Heart right ventricle (tissue), 16 donors: ENCODE measurements around the gene DPP10. TPM values are rescaled to one million over a fixed set of nuclear protein-coding genes. Genes with fewer than 3 reads are reported as not detected.

Experiments used
- ATAC-seq, 8 donors: fragments of 200-7000 bp; cut with Tn5 transposase; one replicate each; pipeline ENCODE4 v1.9.1; 2020; ENCODE audit warnings: mild to moderate bottlenecking in 8 of 8, moderate library complexity in 8 of 8, moderate number of reproducible peaks in 1 of 8
- DNase-seq, 2 donors: peaks; one replicate each; pipeline ENCODE4 v3.0.0-alpha.2; 2020
- H3K27ac ChIP-seq, 10 donors: fragments of 200-600 bp; sonication (generic) in 2 of 10; one replicate each; pipeline versions ENCODE4 v1.5.0 to v1.8.0; 2020 to 2022; ENCODE audit warnings: mild to moderate bottlenecking in 3 of 10
- H3K27me3 ChIP-seq, 7 donors: fragments of 200-600 bp; one replicate each; pipeline ENCODE4 v1.8.0; 2021 to 2022; ENCODE audit warnings: mild to moderate bottlenecking in 2 of 7
- H3K36me3 ChIP-seq, 9 donors: fragments of 200-600 bp; sonication (generic) in 1 of 9; one replicate each; pipeline versions ENCODE4 v1.5.0 to v1.8.0; 2020 to 2022; ENCODE audit warnings: mild to moderate bottlenecking in 2 of 9
- H3K4me1 ChIP-seq, 9 donors: fragments of 200-600 bp; sonication (generic) in 1 of 9; one replicate each; pipeline versions ENCODE4 v1.5.0 to v1.8.0; 2020 to 2022; ENCODE audit warnings: mild to moderate bottlenecking in 4 of 9
- H3K4me3 ChIP-seq, 10 donors: fragments of 200-600 bp; sonication (generic) in 2 of 10; one replicate each; pipeline versions ENCODE4 v1.5.0 to v1.8.0; 2020 to 2022; ENCODE audit warnings: mild to moderate bottlenecking in 7 of 10, moderate library complexity in 2 of 10
- H3K9me3 ChIP-seq, 11 donors: fragments of 200-600 bp in 10 of 11; sonication (generic) in 2 of 11; one replicate each; pipeline versions ENCODE4 v1.5.0 to v1.8.0; 2013 to 2022; ENCODE audit warnings: mild to moderate bottlenecking in 2 of 11, control low read depth in 1 of 11, moderate library complexity in 1 of 11
- CTCF ChIP-seq, 9 donors: fragments of 200-600 bp; sonication (generic) in 2 of 9; IDR thresholded peaks; one replicate each; pipeline versions ENCODE4 v1.5.0 to v1.8.0; 2021 to 2022; ENCODE audit warnings: antibody characterized with exemption in 9 of 9, mild to moderate bottlenecking in 5 of 9, moderate library complexity in 1 of 9
- WGBS, 2 donors: extraction: QIAGEN DNeasy Blood & Tissue Kit; methylation state at CpG; one replicate each; pipeline ENCODE4 v1.1.7; 2013; ENCODE audit warnings: inconsistent platforms in 1 of 2; 5-methylcytosine and 5-hydroxymethylcytosine counted together
- intact Hi-C, 10 donors: fragments of 100-400 bp; cut with DNase I; formaldehyde crosslinking; loops; one replicate each; pipeline versions ENCODE4 v1.11.1 to v1.14.2; 2022
- polyA plus RNA-seq, 2 donors: library from polyadenylated mRNA; stranded (reverse); fragments of 200-250 nt; gene quantifications; one replicate each; pipeline ENCODE4 v1.2.3, GENCODE V29; 2013
- total RNA-seq, 10 donors: library from RNA; stranded (reverse); fragmentation: NEBNext Ultra II Directional in 3 of 10; extraction: Animal tissue kit (Norgen Biotek cat#: 25700) in 3 of 10; gene quantifications; one replicate each; pipeline versions ENCODE4 v1.2.1 to v1.2.4, GENCODE V29; 2021 to 2023
- donor health status: Arrhythmogenic right ventricular cardiomyopathy.
- donor health status: ischemic (EF 13 %, LVEDD 7.1; RV severe dilation, severe dysfunction).
- donor health status: healthy with polysubstance abuse.
- donor health status: DM: no; HTN: yes; CAD: no.
- donor health status: DM: no; HTN: no; CAD: no.
- donor health status: ischemic (EF 25% LVEDD 6.9; RV normal size, moderate dysfunction).
- donor health status: ischemic (EF 25% LVEDD 5.7; RV mildly dilated, moderate dysfunction).
- donor health status: healthy.
- donor health status: DM: yes; HTN: yes; CAD: no.
- donor health status: Ischemic cardiomyopathy.
- donor health status: ischemic (EF 35%, LVEDD 5.7; RV mildly dilated, moderate dysfunction).
- donor health status: nonischemic (EF 11% LVEDD 7.7; RV severe dilation, severe dysfunction).
- donor health status: DM: yes; HTN: yes; CAD: no.
- donor health status: PGD.
- donor health status: ischemic (EF 29% LVEDD 5.4; RV normal size, mild dysfunction).
- donor health status: nonischemic (EF 23%, LVEDD 6.1; RV moderate dilation, normal function).

Gene DPP10
- total and polyA plus RNA-seq, 12 donors = 0.15 to 0.49 (median 0.38) TPM; not detected in 9

GRCh38 chr2:114550364-114550763, 107.9 kb downstream of the DPP10 start:
- H3K36me3 ChIP-seq = no peaks in the 10 kb centered on the region
- intact Hi-C loops = loop anchor here in 7 of 10 donors (2.0 to 10.0 kb wide), 5 partner anchors 568 to 576 kb away; no protein-coding TSS in a partner anchor
- ATAC-seq = no peak
- H3K27ac ChIP-seq = no peak overlapping the region
- WGBS, 2 donors = 76 to 79% methylated on average over 2 of the region's 2 CpGs
- H3K4me3 ChIP-seq = no peak overlapping the region
- H3K27me3 ChIP-seq = peaks cover 0 to 21% (median 11%) of the 10 kb centered on the region in 7 donors
- TF ChIP-seq CTCF (IDR thresholded peaks at IDR 0.05) = no peak
- no peak for DNase-seq
- no peaks in the 10 kb centered on the region for H3K9me3 ChIP-seq
- H3K4me1 ChIP-seq = no peaks in the 10 kb centered on the region

GRCh38 chr2:114550895-114551793, 108.7 kb downstream of the DPP10 start:
- Histone ChIP-seq H3K27me3 (peaks cover 0 to 21% (median 11%) of the 10 kb centered on the region in 7 donors), H3K27ac (no peak overlapping the region), H3K36me3 (no peaks in the 10 kb centered on the region), H3K4me1 (no peaks in the 10 kb centered on the region), H3K9me3 (no peaks in the 10 kb centered on the region), H3K4me3 (no peak overlapping the region)
- peak in 8 of 9 donors; percentile 35 to 77 (median 65) for TF ChIP-seq CTCF (IDR thresholded peaks at IDR 0.05)
- ATAC-seq (peak in 4 of 8 donors; percentile 35 to 62 (median 46)), DNase-seq (peak; percentile 15 to 48)
- intact Hi-C loops = loop anchor here in 7 of 10 donors (2.0 to 10.0 kb wide), 5 partner anchors 569 to 576 kb away; no protein-coding TSS in a partner anchor
- WGBS, 2 donors = 42 to 46% methylated on average over 5 of the region's 5 CpGs

- Histone ChIP-seq H3K27ac (no peak overlapping the region), H3K4me3 (no peak overlapping the region), H3K27me3 (peaks cover 0 to 21% (median 11%) of the 10 kb centered on the region in 7 donors), H3K9me3 (no peaks in the 10 kb centered on the region), H3K4me1 (no peaks in the 10 kb centered on the region), H3K36me3 (no peaks in the 10 kb centered on the region)
- intact Hi-C loops = loop anchor here in 5 of 10 donors (5.0 to 10.0 kb wide), 3 partner anchors 571 to 578 kb away; no protein-coding TSS in a partner anchor
- DNase-seq = no peak
- 55 to 60% methylated on average over 5 of the region's 5 CpGs for WGBS, 2 donors
- ATAC-seq = no peak
- no peak for TF ChIP-seq CTCF (IDR thresholded peaks at IDR 0.05)
These were observed 110.6 kb downstream of the DPP10 start for GRCh38 chr2:114553027-114553426.

GRCh38 chr2:114569166-114569565, 126.7 kb downstream of the DPP10 start:
- Histone ChIP-seq H3K36me3 (no peaks in the 10 kb centered on the region), H3K9me3 (no peaks in the 10 kb centered on the region), H3K27ac (no peak overlapping the region), H3K4me1 (no peaks in the 10 kb centered on the region), H3K4me3 (no peak overlapping the region), H3K27me3 (peaks cover 0 to 8% (median 0%) of the 10 kb centered on the region in 7 donors)
- WGBS, 2 donors = 40 to 42% methylated on average over 3 of the region's 3 CpGs
- intact Hi-C loops = no loop called here
- TF ChIP-seq CTCF (IDR thresholded peaks at IDR 0.05) = no peak
- DNase-seq (no peak), ATAC-seq (no peak)
